Placental pericyte (primary cell): ENCODE data around the gene RAB35. TPM values are rescaled to one million over a fixed set of nuclear protein-coding genes. Genes with fewer than 3 reads are reported as not detected.

ENCODE experiments used
- small RNA-seq: library from RNA; depleted of rRNA; stranded (forward); fragments of <200 nt; gene quantifications from one replicate; pipeline ENCODE3, GENCODE V24; 2012; ENCODE audit warnings: low replicate concordance
- total RNA-seq: library from RNA; depleted of rRNA; stranded (reverse); fragments of >200 nt; gene quantifications from 2 replicates; pipeline ENCODE4 v1.2.3, GENCODE V29; 2012

The RAB35 gene
- 19.3 and 35.9 TPM in 2 replicates for total RNA-seq

DNA sequence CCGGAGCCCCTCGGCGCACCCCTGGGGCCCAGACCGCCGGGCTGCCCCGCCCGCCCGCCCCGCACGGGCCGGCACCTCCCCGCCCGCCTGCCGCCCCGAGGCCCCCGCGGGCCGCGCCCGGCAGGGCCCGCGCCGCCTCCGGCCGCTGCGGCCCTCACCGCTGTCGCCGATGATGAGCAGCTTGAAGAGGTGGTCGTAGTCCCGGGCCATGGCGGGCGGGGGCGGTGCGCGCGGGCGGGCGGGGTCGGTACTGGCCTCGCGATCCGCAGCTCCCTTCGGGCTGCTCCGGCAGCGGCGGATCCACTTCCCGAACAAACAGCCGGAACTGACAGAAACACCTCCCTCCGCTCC, at the start of gene RAB35:
TSS of gene RAB35 (minus strand) at position 313 of the 351 bp plus-strand sequence. CDS start at position 210, 103 bp downstream.

Small RNA genes within 50 kb of the gene (small RNA-seq; reads per million reads assigned to genes)
- not detected for gene AC004812.1
- gene MIR4498, result 0.16 reads per million

Other genes with a start within 250 kb of the RAB35 start
- 2.0 and 42.4 TPM in 2 replicates for gene CIT, start 239.4 kb downstream of the RAB35 start, total RNA-seq
- not detected in 2 replicates for gene BICDL1, start 127.5 kb downstream of the RAB35 start, total RNA-seq
- 99.8 and 201 TPM in 2 replicates for gene GCN1, start 78.0 kb upstream of the RAB35 start, total RNA-seq
- gene RPLP0, start 84.4 kb upstream of the RAB35 start, total RNA-seq, result 1,724 and 3,331 TPM in 2 replicates
- gene PXN, start 149.0 kb upstream of the RAB35 start, total RNA-seq, result 46.2 and 150 TPM in 2 replicates
- under 0.01 TPM in 2 replicates for gene RNU4-2, start 175.2 kb upstream of the RAB35 start, total RNA-seq
- under 0.01 TPM in 2 replicates for gene RNU4-1, start 176.5 kb upstream of the RAB35 start, total RNA-seq
- 0.66 and 0.86 TPM in 2 replicates for gene SIRT4, start 185.6 kb upstream of the RAB35 start, total RNA-seq
- not detected in 2 replicates for gene PLA2G1B, start 211.0 kb upstream of the RAB35 start, total RNA-seq